Measurements from ENCODE around the gene RAET1L. TPM values are rescaled to one million over a fixed set of nuclear protein-coding genes. Genes with fewer than 3 reads are reported as not detected.
"Not testable (repeated sequence)": the region's sequence is repeated elsewhere in the genome, so short reads cannot be mapped to it uniquely, and the experiment has no call there.

Gene RAET1L
- total RNA-seq, 1 donor from 2014 or later: not detected

GRCh38 chr6:150016324-150017185 lies 8.8 kb downstream of the RAET1L start:
- peak; percentile 49 to 66 for DNase-seq (ENCODE audit: low read depth in 2 of 2)

GRCh38 chr6:150015281-150016001 lies 9.9 kb downstream of the RAET1L start:
- not testable (repeated sequence) for DNase-seq (ENCODE audit: low read depth in 2 of 2)

GRCh38 chr6:150014623-150015280 lies 10.6 kb downstream of the RAET1L start:
- DNase-seq (ENCODE audit: low read depth in 2 of 2): not testable (repeated sequence)

- DNase-seq (ENCODE audit: low read depth in 2 of 2): not testable (repeated sequence)
Observed at GRCh38 chr6:150013785-150014622, 11.3 kb downstream of the RAET1L start.

GRCh38 chr6:150012846-150013784 lies 12.2 kb downstream of the RAET1L start:
- DNase-seq (ENCODE audit: low read depth in 2 of 2): not testable (repeated sequence)

GRCh38 chr6:150008588-150008987 lies 16.7 kb downstream of the RAET1L start:
- DNase-seq (ENCODE audit: low read depth in 2 of 2): no peak

- DNase-seq (ENCODE audit: low read depth in 2 of 2): peak in 1 of 2 donors; percentile 34
Observed at GRCh38 chr6:150006961-150007464, 18.3 kb downstream of the RAET1L start.

- no peak for DNase-seq (ENCODE audit: low read depth in 2 of 2)
Observed at GRCh38 chr6:150005761-150006651, 19.3 kb downstream of the RAET1L start.

- DNase-seq (ENCODE audit: low read depth in 2 of 2): peak; percentile 60 to 86
Observed at GRCh38 chr6:150004783-150005717, 20.3 kb downstream of the RAET1L start.

- no peak for DNase-seq (ENCODE audit: low read depth in 2 of 2)
Observed at GRCh38 chr6:150004101-150004782, 21.1 kb downstream of the RAET1L start.

GRCh38 chr6:150003599-150003998 lies 21.7 kb downstream of the RAET1L start:
- not testable (repeated sequence) for DNase-seq (ENCODE audit: low read depth in 2 of 2)

- DNase-seq (ENCODE audit: low read depth in 2 of 2): no peak
Observed at GRCh38 chr6:150002710-150003109, 22.6 kb downstream of the RAET1L start.

GRCh38 chr6:150001295-150002008 lies 23.9 kb downstream of the RAET1L start:
- DNase-seq (ENCODE audit: low read depth in 2 of 2): no peak

- DNase-seq (ENCODE audit: low read depth in 2 of 2): no peak
Observed at GRCh38 chr6:149999636-150000035, 25.7 kb downstream of the RAET1L start.

- DNase-seq (ENCODE audit: low read depth in 2 of 2): no peak
Observed at GRCh38 chr6:149995971-149996370, 29.4 kb downstream of the RAET1L start.

GRCh38 chr6:149995235-149995750 lies 30.0 kb downstream of the RAET1L start:
- no peak for DNase-seq (ENCODE audit: low read depth in 2 of 2)

Measured in dermis microvascular lymphatic vessel endothelial cell (primary cell).